Putamen (tissue), 1 donor: ENCODE data around the gene CNOT4.
"Not testable (repeated sequence)": the region's sequence is repeated elsewhere in the genome, so short reads cannot be mapped to it uniquely, and the experiment has no call there.

Source experiments
- DNase-seq: peaks from one replicate; pipeline ENCODE4 v3.0.0-alpha.2; 2016; ENCODE audit warnings: low spot score

CNOT4 gene

GRCh38 chr7:135459076-135459475 is 50.8 kb downstream of the CNOT4 start:
- no peak for DNase-seq

- no peak for DNase-seq
Measured at GRCh38 chr7:135454060-135454459, 55.8 kb downstream of the CNOT4 start.

GRCh38 chr7:135449436-135449835 is 60.5 kb downstream of the CNOT4 start:
- no peak for DNase-seq

GRCh38 chr7:135448753-135449152 is 61.1 kb downstream of the CNOT4 start:
- no peak for DNase-seq

- no peak for DNase-seq
Measured at GRCh38 chr7:135447748-135448147, 62.2 kb downstream of the CNOT4 start.

- no peak for DNase-seq
Measured at GRCh38 chr7:135445690-135446089, 64.2 kb downstream of the CNOT4 start.

- DNase-seq, result not testable (repeated sequence)
Measured at GRCh38 chr7:135445266-135445665, 64.6 kb downstream of the CNOT4 start.

GRCh38 chr7:135441791-135442190 is 68.1 kb downstream of the CNOT4 start:
- DNase-seq, result no peak

- no peak for DNase-seq
Measured at GRCh38 chr7:135434047-135434446, 75.9 kb downstream of the CNOT4 start.

- no peak for DNase-seq
Measured at GRCh38 chr7:135430626-135431025, 79.3 kb downstream of the CNOT4 start.

- no peak for DNase-seq
Measured at GRCh38 chr7:135428879-135429278, 81.0 kb downstream of the CNOT4 start.

GRCh38 chr7:135428011-135428410 is 81.9 kb downstream of the CNOT4 start:
- no peak for DNase-seq

GRCh38 chr7:135427166-135427565 is 82.7 kb downstream of the CNOT4 start:
- no peak for DNase-seq

- no peak for DNase-seq
Measured at GRCh38 chr7:135425036-135425435, 84.9 kb downstream of the CNOT4 start.

GRCh38 chr7:135420786-135421185 is 89.1 kb downstream of the CNOT4 start:
- DNase-seq, result no peak

GRCh38 chr7:135416431-135416830 is 93.5 kb downstream of the CNOT4 start:
- no peak for DNase-seq

GRCh38 chr7:135414850-135415439 is 95.0 kb downstream of the CNOT4 start:
- no peak for DNase-seq

- no peak for DNase-seq
Measured at GRCh38 chr7:135414208-135414607, 95.7 kb downstream of the CNOT4 start.

GRCh38 chr7:135411098-135411497 is 98.8 kb downstream of the CNOT4 start:
- DNase-seq, result no peak

GRCh38 chr7:135410543-135410942 is 99.4 kb downstream of the CNOT4 start:
- no peak for DNase-seq

- DNase-seq, result no peak
Measured at GRCh38 chr7:135409845-135410542, 99.9 kb downstream of the CNOT4 start.

GRCh38 chr7:135407884-135408283 is 102.0 kb downstream of the CNOT4 start:
- no peak for DNase-seq

GRCh38 chr7:135406918-135407317 is 103.0 kb downstream of the CNOT4 start:
- DNase-seq, result no peak

- DNase-seq, result no peak
Measured at GRCh38 chr7:135405969-135406368, 103.9 kb downstream of the CNOT4 start.
